Measurements from ENCODE around the gene MRTFA. TPM values are rescaled to one million over a fixed set of nuclear protein-coding genes. Genes with fewer than 3 reads are reported as not detected.
"Not testable (repeated sequence)": the region's sequence is repeated elsewhere in the genome, so short reads cannot be mapped to it uniquely, and the experiment has no call there.

Gene MRTFA
- total and polyA plus RNA-seq, 12 donors = 12.3 to 141 (median 41.6) TPM

GRCh38 chr22:40506762-40507161 lies 129.8 kb downstream of the MRTFA start:
- Histone ChIP-seq H3K36me3 (replicated peaks in 1 of 2) (no peaks in the 10 kb centered on the region), H3K27ac (no peak overlapping the region), H3K4me3 (no peak overlapping the region), H3K27me3 (no peaks in the 10 kb centered on the region), H3K9me3 (replicated peaks in 1 of 3) (no peaks in the 10 kb centered on the region), H3K4me1 (replicated peaks in 1 of 2) (peaks cover 29 to 72% of the 10 kb centered on the region in 2 donors)
- intact Hi-C loops (cut with DNase I) = no loop called here
- TF ChIP-seq, protein P1, sequence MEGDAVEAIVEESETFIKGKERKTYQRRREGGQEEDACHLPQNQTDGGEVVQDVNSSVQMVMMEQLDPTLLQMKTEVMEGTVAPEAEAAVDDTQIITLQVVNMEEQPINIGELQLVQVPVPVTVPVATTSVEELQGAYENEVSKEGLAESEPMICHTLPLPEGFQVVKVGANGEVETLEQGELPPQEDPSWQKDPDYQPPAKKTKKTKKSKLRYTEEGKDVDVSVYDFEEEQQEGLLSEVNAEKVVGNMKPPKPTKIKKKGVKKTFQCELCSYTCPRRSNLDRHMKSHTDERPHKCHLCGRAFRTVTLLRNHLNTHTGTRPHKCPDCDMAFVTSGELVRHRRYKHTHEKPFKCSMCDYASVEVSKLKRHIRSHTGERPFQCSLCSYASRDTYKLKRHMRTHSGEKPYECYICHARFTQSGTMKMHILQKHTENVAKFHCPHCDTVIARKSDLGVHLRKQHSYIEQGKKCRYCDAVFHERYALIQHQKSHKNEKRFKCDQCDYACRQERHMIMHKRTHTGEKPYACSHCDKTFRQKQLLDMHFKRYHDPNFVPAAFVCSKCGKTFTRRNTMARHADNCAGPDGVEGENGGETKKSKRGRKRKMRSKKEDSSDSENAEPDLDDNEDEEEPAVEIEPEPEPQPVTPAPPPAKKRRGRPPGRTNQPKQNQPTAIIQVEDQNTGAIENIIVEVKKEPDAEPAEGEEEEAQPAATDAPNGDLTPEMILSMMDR (IDR thresholded peaks at IDR 0.05) = no peak
- TF ChIP-seq POLR2A (IDR thresholded peaks at IDR 0.05) = no peak
- 86 to 92% (median 89%) methylated on average over 3 of the region's 3 CpGs for WGBS, 4 donors
- DNase-seq = no peak

DNA sequence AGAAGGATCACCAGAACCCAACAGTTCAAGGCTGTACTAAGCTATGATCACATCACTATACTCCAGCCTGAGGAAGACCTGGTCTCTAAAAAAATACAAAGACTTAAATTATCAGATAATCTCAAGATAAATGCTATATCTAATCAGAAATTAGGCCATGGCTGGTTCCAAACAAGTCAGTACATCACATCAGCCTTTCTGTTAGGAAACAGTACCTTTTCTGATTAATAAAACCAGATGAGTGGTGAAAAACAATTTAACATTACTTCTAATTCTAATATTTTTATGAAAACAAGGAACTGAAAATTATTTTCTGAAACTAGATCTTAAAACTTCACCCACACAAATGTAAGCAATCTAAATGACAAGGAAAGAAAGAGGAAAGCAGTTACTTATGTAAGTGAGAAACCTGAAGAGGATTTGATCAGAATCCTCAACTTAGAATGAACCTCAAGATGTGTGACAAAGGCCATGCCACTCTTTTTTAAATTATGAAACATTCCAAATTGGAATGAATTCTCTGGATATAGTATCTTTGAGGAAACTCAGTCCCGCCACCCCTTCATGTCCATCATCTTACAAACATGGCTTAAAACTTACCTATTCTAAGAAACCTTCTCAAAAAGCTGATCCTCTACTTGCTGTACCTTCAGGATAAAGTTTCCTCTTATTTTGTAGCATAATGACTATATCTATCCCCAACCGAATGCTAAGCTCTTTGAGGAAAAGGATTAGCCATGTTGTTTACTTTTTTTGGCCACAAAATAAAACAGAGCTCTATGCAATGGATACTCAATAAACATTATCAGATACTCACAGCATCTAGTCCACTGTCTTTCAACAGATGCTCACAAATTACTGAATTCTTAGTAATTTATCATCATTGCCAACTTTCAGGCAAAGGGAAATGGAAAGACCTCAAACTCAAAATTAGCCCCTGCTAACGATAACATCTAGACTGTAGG lies 132.0 kb downstream of the MRTFA start:
- WGBS, 4 donors = 57 to 61% (median 59%) methylated on average over 3 of the region's 3 CpGs
- no peaks in the 10 kb centered on the region for H3K27me3 ChIP-seq
- peak overlapping the region in 1 of 5 donors; percentile 14 for H3K27ac ChIP-seq
- no peaks in the 10 kb centered on the region for H3K36me3 ChIP-seq (replicated peaks in 1 of 2)
- H3K4me1 ChIP-seq (replicated peaks in 1 of 2) = peaks cover 22 to 57% of the 10 kb centered on the region in 2 donors
- no peak for TF ChIP-seq POLR2A (IDR thresholded peaks at IDR 0.05)
- TF ChIP-seq, protein P1 (IDR thresholded peaks at IDR 0.05) = no peak
- intact Hi-C loops (cut with DNase I) = no loop called here
- no peak overlapping the region for H3K4me3 ChIP-seq
- no peaks in the 10 kb centered on the region for H3K9me3 ChIP-seq (replicated peaks in 1 of 3)
- no peak for DNase-seq

GRCh38 chr22:40502919-40503318 lies 133.6 kb downstream of the MRTFA start:
- intact Hi-C loops (cut with DNase I) = no loop called here
- H3K36me3 ChIP-seq (replicated peaks in 1 of 2) = no peaks in the 10 kb centered on the region
- WGBS, 4 donors = 95 to 100% (median 99%) methylated on average over 1 of the region's 1 CpG
- no peaks in the 10 kb centered on the region for H3K27me3 ChIP-seq
- H3K4me3 ChIP-seq = no peak overlapping the region
- DNase-seq = no peak
- H3K9me3 ChIP-seq (replicated peaks in 1 of 3) = no peaks in the 10 kb centered on the region
- TF ChIP-seq, protein P1 (IDR thresholded peaks at IDR 0.05) = no peak
- TF ChIP-seq POLR2A (IDR thresholded peaks at IDR 0.05) = no peak
- H3K4me1 ChIP-seq (replicated peaks in 1 of 2) = peaks cover 25 to 57% of the 10 kb centered on the region in 2 donors
- no peak overlapping the region for H3K27ac ChIP-seq

DNA sequence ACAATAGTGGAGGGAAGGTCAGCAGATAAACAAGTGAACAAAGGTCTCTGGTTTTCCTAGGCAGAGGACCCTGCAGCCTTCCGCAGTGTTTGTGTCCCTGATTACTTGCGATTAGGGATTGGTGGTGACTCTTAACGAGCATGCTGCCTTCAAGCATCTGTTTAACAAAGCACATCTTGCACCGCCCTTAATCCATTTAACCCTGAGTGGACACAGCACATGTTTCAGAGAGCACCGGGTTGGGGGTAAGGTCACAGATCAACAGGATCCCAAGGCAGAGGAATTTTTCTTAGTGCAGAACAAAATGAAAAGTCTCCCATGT lies 136.1 kb downstream of the MRTFA start:
- intact Hi-C loops (cut with DNase I); H3K36me3 ChIP-seq (replicated peaks in 1 of 2); DNase-seq; H3K4me3 ChIP-seq; H3K9me3 ChIP-seq (replicated peaks in 1 of 3); H3K27ac ChIP-seq; H3K27me3 ChIP-seq: not testable (repeated sequence)
- H3K4me1 ChIP-seq (replicated peaks in 1 of 2) = peaks cover 30 to 39% of the 10 kb centered on the region in 2 donors
- WGBS, 4 donors = 40 to 75% (median 70%) methylated on average over 3 to 5 of the region's 5 CpGs

Data from adrenal gland (tissue), 12 donors.